BJ (cell line): ENCODE data around the gene DNAJC3. TPM values are rescaled to one million over a fixed set of nuclear protein-coding genes. Genes with fewer than 3 reads are reported as not detected.
A peak's percentile ranks its signal among the peaks of the same experiment; 100 is the strongest.
"Not testable (repeated sequence)": the region's sequence is repeated elsewhere in the genome, so short reads cannot be mapped to it uniquely, and the experiment has no call there.

Experiments
- CTCF ChIA-PET: fragments of 350-600 bp; formaldehyde crosslinking; extraction: SDS; loops from one replicate; lab custom pipeline; 2021; ENCODE audit warnings: antibody characterized with exemption, inconsistent platforms; lab: Yijun Ruan, JAX
- POLR2A ChIA-PET: fragments of 300-600 bp; sonication (Branson Sonifier 250); formaldehyde crosslinking; extraction: SDS; loops from one replicate; lab custom pipeline; 2021; ENCODE audit warnings: antibody characterized with exemption; lab: Charles Lee
- DNase-seq: peaks from one replicate; pipeline ENCODE4 v3.0.0-alpha.2; 2011; ENCODE audit warnings: low read depth
- H3K27me3 ChIP-seq: 2 replicates; pipeline ENCODE4 v1.6.0; 2011; ENCODE audit warnings: low read length; ENCODE audit not compliant: control insufficient read depth, insufficient read depth
- H3K36me3 ChIP-seq: 2 replicates; pipeline ENCODE4 v1.5.1; 2011; ENCODE audit warnings: low read length; ENCODE audit not compliant: control insufficient read depth, insufficient read depth
- H3K4me3 ChIP-seq: 2 replicates; pipeline ENCODE4 v1.5.1; 2011; ENCODE audit warnings: low read depth, mild to moderate bottlenecking, control low read depth, low read length
- polyA plus RNA-seq: library from polyadenylated mRNA; depleted of rRNA; stranded (reverse); fragments of >200 nt; gene quantifications from 2 replicates; pipeline ENCODE4 v1.2.3, GENCODE V29; 2011
- TF ChIP-seq, protein P1 (sequence below): IDR thresholded peaks from 2 replicates; pipeline ENCODE4 v1.5.1; 2011; ENCODE audit warnings: low read depth, mild to moderate bottlenecking, control low read depth, inconsistent platforms, low read length, moderate library complexity; ENCODE audit not compliant: insufficient read depth

Gene DNAJC3
- polyA plus RNA-seq, 1 experiment: 10.6 TPM

DNA sequence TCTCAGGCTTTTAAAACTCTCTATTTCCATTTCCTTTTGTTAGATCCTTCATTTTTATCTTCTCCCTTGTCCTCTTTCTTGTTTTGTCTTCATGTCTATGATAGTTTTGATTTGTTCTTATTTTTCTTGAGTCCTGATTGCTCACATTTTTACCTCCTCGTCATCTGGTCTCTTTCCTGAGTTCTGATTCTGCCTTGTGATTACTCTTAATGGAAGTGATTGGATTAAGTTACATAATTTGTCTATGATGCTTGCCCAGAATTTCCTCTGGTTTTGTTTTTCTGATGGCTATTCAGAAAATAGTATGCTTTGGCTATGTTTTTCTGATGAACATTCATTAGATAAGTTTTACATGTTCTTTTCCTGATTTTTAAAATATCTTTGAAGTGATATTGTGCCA is 102.6 kb downstream of the DNAJC3 start:
- POLR2A ChIA-PET: no interaction called here
- Histone ChIP-seq H3K27me3 (no peaks in the 10 kb centered on the region), H3K36me3 (0 out of 2 replicates have a peak, but pooled peaks cover 1% of the 10 kb centered on the region), H3K4me3 (no peak overlapping the region)
- CTCF ChIA-PET: no interaction called here
- TF ChIP-seq, protein P1, sequence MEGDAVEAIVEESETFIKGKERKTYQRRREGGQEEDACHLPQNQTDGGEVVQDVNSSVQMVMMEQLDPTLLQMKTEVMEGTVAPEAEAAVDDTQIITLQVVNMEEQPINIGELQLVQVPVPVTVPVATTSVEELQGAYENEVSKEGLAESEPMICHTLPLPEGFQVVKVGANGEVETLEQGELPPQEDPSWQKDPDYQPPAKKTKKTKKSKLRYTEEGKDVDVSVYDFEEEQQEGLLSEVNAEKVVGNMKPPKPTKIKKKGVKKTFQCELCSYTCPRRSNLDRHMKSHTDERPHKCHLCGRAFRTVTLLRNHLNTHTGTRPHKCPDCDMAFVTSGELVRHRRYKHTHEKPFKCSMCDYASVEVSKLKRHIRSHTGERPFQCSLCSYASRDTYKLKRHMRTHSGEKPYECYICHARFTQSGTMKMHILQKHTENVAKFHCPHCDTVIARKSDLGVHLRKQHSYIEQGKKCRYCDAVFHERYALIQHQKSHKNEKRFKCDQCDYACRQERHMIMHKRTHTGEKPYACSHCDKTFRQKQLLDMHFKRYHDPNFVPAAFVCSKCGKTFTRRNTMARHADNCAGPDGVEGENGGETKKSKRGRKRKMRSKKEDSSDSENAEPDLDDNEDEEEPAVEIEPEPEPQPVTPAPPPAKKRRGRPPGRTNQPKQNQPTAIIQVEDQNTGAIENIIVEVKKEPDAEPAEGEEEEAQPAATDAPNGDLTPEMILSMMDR: no peak
- no peak for DNase-seq

DNA sequence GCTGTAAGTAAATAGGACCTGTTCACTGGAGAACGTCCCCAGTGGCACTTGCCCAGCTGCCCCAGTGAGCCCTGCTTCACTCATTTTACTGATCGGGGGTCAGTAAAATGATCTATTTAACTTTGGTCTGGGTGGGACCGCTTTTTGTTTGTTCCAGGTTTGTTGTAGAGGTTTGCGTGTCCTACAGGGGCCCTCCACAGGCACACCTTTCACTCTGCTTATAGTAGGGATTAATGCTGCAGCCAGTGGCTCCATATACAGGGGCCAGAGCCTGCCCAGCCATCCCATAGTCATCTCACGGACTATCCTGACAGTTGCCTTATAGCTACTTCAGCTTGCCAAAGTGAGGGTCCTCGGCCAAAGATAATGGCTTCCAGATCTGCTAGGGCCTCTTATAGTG is 104.1 kb downstream of the DNAJC3 start:
- H3K36me3 ChIP-seq: 0 out of 2 replicates have a peak, but pooled peaks cover 1% of the 10 kb centered on the region
- DNase-seq: no peak
- no peaks in the 10 kb centered on the region for H3K27me3 ChIP-seq
- no peak overlapping the region for H3K4me3 ChIP-seq
- ChIA-PET POLR2A (no interaction called here), CTCF (interaction anchor here (1.3 kb wide), 1 partner anchor 157 kb away, joined by 3 read pairs; no protein-coding TSS in a partner anchor)
- TF ChIP-seq, protein P1: no peak

DNA sequence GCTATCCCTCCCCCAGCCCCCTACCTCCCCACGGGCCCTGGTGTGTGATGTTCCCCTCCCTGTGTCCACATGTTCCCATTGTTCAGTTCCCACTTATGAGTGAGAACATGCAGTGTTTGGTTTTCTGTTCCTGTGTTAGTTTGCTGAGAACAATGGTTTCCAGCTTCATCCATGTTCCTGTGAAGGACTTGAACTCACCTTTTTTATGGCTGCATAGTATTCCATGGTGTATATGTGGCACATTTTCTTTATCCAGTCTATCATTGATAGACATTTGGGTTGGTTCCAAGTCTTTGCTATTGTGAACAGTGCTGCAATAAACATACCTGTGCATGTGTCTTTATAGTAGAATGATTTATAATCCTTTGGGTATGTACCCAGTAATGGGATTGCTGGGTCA is 105.0 kb downstream of the DNAJC3 start:
- H3K36me3 ChIP-seq, H3K27me3 ChIP-seq, H3K4me3 ChIP-seq, DNase-seq, POLR2A ChIA-PET: not testable (repeated sequence)
- CTCF ChIA-PET: interaction anchor here (1.3 kb wide), 1 partner anchor 158 kb away, joined by 3 read pairs; no protein-coding TSS in a partner anchor

DNA sequence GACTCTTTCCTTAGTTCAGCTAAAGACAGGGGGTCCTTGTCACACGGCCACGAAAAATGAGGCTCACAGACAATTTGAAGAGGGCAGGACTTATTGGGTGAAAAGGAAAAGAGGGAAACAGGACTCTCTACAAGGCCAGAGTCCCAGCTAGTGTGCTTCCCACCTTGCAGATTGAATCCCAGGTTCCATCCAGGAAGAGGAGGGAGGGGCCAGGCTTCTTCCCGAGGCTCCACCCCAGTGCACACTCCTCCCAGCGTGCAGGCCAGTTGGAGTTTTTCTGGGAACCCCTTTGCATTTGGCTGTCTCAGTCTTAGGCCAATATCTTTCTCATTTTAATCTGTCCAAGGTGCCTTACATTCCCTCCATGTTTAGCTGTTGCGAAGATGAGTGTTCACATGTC is 106.8 kb downstream of the DNAJC3 start:
- POLR2A ChIA-PET: no interaction called here

DNA sequence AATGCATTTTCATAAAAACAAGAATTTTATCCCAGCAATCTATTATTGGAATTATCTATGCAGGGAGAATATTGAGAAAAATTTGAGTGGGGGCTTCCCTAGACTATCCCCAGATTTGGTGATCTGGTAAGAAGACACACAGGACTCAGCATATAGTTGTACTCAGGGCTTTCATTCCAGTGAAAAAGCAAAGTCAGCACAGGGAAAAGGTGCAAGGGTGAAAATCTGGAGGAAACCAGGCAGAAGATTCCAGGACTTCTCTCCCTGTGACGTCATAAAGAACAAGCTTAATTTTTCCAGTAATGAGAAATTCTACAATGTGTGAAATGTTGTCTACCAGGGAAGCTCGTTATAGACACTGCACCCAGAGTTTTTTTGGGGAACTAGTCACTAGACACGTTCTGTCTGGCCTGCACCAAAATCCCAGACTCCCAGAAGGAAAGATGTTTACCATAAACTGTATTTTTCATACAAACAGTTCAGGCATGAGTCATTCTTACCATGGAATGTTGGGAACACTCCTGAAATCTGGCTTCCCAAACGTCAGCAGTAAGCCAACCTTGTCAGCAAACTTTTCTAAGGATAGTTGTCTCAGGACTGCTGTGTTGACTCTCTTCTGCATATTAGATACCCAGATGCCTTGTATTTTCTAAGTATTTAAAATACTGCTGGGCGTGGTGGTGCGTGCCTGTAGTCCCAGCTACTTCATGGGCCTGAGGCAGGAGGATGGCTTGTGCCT is 107.4 kb downstream of the DNAJC3 start:
- no peak overlapping the region for H3K4me3 ChIP-seq
- TF ChIP-seq, protein P1: no peak
- POLR2A ChIA-PET: no interaction called here
- CTCF ChIA-PET: interaction anchor here (0.9 kb wide), 1 partner anchor 160 kb away, joined by 3 read pairs; no protein-coding TSS in a partner anchor
- peak; percentile 57 for DNase-seq
- no peaks in the 10 kb centered on the region; the same call in 1 of the 2 replicates for H3K36me3 ChIP-seq
- H3K27me3 ChIP-seq: no peaks in the 10 kb centered on the region

More for the DNA sequence above, 106.8 kb downstream of the DNAJC3 start:
- Histone ChIP-seq H3K27me3 (no peaks in the 10 kb centered on the region), H3K4me3 (no peak overlapping the region), H3K36me3 (no peaks in the 10 kb centered on the region; the same call in 1 of the 2 replicates)
- no peak for DNase-seq
- TF ChIP-seq, protein P1: no peak
- CTCF ChIA-PET: interaction anchor here (0.9 kb wide), 1 partner anchor 160 kb away, joined by 3 read pairs; no protein-coding TSS in a partner anchor
